Placental epithelial cell (primary cell): Measurements from ENCODE around the gene HCN2. TPM values are rescaled to one million over a fixed set of nuclear protein-coding genes. Genes with fewer than 3 reads are reported as not detected.

Experiments used
- total RNA-seq: library from RNA; depleted of rRNA; stranded (reverse); fragments of >200 nt; gene quantifications from 2 replicates; pipeline ENCODE4 v1.2.3, GENCODE V29; 2012

The HCN2 gene
- 0.33 and 0.39 TPM in 2 replicates for total RNA-seq

DNA sequence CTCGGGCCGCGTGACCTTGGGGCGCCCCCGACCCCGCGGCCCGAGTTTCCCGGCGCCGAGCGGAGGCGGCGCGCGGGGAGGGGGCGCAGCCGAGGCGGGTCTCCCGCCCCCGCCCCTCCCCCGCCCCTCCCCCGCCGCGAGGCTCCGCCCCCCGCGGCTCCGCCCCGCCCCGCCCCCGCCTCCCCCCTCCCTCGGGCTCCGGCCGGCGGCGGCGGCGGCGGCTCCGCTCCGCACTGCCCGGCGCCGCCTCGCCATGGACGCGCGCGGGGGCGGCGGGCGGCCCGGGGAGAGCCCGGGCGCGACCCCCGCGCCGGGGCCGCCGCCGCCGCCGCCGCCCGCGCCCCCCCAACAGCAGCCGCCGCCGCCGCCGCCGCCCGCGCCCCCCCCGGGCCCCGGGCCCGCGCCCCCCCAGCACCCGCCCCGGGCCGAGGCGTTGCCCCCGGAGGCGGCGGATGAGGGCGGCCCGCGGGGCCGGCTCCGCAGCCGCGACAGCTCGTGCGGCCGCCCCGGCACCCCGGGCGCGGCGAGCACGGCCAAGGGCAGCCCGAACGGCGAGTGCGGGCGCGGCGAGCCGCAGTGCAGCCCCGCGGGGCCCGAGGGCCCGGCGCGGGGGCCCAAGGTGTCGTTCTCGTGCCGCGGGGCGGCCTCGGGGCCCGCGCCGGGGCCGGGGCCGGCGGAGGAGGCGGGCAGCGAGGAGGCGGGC, at the start of gene HCN2:
Gene HCN2 (plus strand): TSS at position 189 of the 703 bp plus-strand sequence. CDS start 65 bp downstream, at position 254.

DNA sequence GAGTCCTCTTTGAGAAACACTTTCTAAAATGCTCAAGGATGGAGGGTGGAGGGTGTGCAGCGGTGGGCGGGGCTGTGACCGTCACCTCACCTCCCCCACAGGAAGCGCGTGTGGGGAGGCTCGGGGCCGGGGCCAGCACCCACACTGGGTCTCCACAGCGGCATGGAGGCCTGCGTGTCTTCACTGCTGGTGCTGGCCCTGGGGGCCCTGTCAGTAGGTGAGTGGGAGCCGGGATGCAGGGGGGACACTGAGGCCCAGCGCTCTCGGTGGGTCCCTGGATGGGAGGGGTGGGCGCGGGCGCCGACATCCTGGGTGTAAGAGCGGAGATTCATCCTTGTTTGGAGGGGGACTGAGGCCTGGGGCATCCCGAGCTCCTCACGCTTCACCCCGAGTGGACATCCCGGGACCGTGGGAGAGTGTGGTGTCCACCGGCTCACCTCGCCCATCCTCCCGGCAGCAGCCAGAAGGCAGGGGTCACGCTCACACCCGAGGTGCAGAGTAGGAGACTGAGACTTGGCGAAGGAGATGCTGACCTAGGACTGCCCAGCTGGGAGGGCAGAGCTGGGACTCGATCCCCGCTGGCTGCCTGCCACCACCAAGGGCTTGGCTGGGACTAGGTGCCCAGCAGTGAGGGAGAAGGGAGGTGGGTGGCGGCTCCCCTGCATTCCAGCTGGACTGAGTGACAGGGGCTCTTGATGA, 45.6 kb upstream of the HCN2 start, which contains the start of gene GZMM:
Gene GZMM (plus strand): TSS at position 144 of the 699 bp plus-strand sequence. CDS start 19 bp downstream, at position 163.

GRCh38 chr19:572140-572742, 17.4 kb upstream of the HCN2 start, which contains the start of gene BSG:
Gene BSG, plus strand, starts transcription at chr19:572596. Its CDS starts 39 bp downstream, at chr19:572635.

DNA sequence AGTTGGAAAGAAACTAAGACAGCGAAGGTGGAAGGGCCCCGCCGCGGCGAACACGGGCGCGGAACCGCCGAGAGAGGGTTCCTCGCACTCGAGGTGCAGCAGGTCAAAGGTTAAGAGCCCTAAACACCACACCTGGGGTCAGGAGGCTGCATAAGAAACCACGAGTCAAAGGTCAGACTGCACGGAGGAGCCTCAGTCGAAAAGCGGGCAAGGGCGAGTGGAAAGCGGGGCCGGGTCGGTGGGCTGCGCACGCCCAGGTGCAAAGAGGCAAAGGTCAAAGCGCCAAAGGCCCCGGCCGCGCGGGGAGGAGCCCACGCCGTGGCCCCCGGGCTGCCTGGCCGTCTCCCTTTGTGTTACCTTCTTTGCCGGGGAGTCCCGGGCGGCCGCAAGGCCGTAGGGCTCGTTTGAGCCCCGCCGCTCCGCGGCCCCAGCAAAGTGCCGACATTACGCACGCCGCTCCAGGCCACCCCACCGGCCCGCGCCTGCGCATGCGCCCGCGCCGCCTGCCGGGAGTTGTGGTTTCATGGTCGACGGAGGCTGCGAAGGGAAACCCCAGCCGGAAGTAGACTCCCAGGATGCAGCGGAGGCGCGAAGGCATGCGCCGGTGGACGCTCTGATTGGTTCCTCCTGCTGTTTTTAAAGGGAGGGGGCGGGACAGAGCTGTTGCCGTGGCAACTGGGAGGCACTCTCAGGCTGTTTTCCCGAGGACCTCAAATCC, 43.5 kb downstream of the HCN2 start, which contains the start of gene POLRMT:
Gene POLRMT (minus strand): TSS at position 470 of the 718 bp plus-strand sequence. CDS start 25 bp downstream, at position 445.

GRCh38 chr19:639253-640160, 49.8 kb downstream of the HCN2 start, which contains the start of gene FGF22:
Gene FGF22, plus strand, starts transcription at chr19:639879. Its CDS starts 47 bp downstream, at chr19:639926.

DNA sequence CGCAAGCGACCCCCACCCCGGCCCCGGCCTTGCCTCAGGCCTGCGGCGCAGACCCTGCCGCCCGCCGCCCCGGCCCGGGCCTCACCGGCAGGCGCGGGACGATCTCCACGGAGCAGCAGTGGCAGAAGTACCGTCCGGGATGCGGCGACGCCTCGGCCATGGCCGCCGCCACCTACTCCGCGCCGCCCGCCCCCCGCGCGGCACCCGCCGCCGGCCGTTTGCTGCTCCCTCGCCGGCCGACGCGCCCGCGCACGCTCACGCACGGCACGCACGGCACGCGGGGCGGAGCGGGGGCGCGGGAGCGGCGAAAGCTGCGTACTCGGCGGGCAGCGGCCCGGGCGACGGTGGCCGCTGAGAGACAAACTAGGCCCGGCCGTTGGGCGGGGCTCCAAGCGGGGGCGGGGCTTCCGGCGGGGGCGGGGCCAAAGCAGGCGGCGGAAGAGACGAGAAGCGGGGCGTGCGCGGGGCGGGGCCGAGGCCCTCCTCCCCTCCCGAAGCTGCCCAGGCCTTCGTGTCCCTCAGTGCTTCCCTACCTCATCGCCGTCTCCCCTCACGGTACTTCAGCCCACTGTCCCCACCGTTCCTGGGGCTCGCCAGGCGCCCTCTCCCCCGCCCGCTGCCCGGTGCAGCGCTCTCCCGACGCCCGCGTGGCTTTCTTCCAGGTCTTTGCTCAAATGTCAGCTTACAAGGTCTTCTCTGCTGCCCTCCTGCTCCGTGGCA, 73.4 kb downstream of the HCN2 start, which contains the start of gene RNF126:
Gene RNF126 (minus strand): TSS at position 253 of the 720 bp plus-strand sequence. CDS start 93 bp downstream, at position 160.

Other genes starting within 250 kb of the HCN2 start
- 13.3 and 16.5 TPM in 2 replicates for gene MIER2, start 245.1 kb upstream of the HCN2 start, total RNA-seq
- gene C2CD4C, start 180.7 kb upstream of the HCN2 start, total RNA-seq = under 0.01 TPM in 2 replicates
- gene SHC2, start 128.8 kb upstream of the HCN2 start, total RNA-seq = not detected in 2 replicates
- gene MADCAM1, start 93.4 kb upstream of the HCN2 start, total RNA-seq = 0.11 and 0.79 TPM in 2 replicates
- 50.3 and 77.6 TPM in 2 replicates for gene TPGS1, start 82.4 kb upstream of the HCN2 start, total RNA-seq
- 71.8 and 75.5 TPM in 2 replicates for gene CDC34, start 58.1 kb upstream of the HCN2 start, total RNA-seq
- gene GZMM, start 45.8 kb upstream of the HCN2 start, total RNA-seq = not detected in 2 replicates
- gene BSG, start 17.3 kb upstream of the HCN2 start, total RNA-seq = 235 and 281 TPM in 2 replicates
- gene POLRMT, start 43.7 kb downstream of the HCN2 start, total RNA-seq = 20.0 and 23.4 TPM in 2 replicates
- 0.33 and 0.39 TPM in 2 replicates for gene FGF22, start 50.0 kb downstream of the HCN2 start, total RNA-seq
- 34.9 and 59.5 TPM in 2 replicates for gene RNF126, start 73.3 kb downstream of the HCN2 start, total RNA-seq
- gene FSTL3, start 86.5 kb downstream of the HCN2 start, total RNA-seq = 221 and 628 TPM in 2 replicates
- not detected in 2 replicates for gene PRSS57, start 105.6 kb downstream of the HCN2 start, total RNA-seq
- 0.11 and 1.2 TPM in 2 replicates for gene PALM, start 119.1 kb downstream of the HCN2 start, total RNA-seq
- gene MISP, start 161.2 kb downstream of the HCN2 start, total RNA-seq = 11.0 and 58.5 TPM in 2 replicates
- 106 and 194 TPM in 2 replicates for gene PTBP1, start 207.6 kb downstream of the HCN2 start, total RNA-seq
- under 0.01 TPM in 1 of 2 replicates, not detected in the other for gene PLPPR3, start 232.1 kb downstream of the HCN2 start, total RNA-seq
- not detected in 2 replicates for gene AZU1, start 238.0 kb downstream of the HCN2 start, total RNA-seq